Natural killer cell (primary cell): ENCODE data around the gene AUTS2. TPM values are rescaled to one million over a fixed set of nuclear protein-coding genes. Genes with fewer than 3 reads are reported as not detected.
"Not testable (repeated sequence)": the region's sequence is repeated elsewhere in the genome, so short reads cannot be mapped to it uniquely, and the experiment has no call there.

Experiments used
- ATAC-seq, 3 donors: fragments of 150-1000 bp in 2 of 3; fragments of 200-7000 bp in 1 of 3; cut with Tn5 transposase; 1 replicate in 1 of 3; 2 replicates in 2 of 3; pipeline ENCODE4 v1.10.0; 2021; ENCODE audit warnings: mild to moderate bottlenecking in 2 of 3, moderate library complexity in 2 of 3
- DNase-seq, 2 donors: peaks; one replicate each; pipeline versions ENCODE4 v3.0.0 to v3.0.0-alpha.2; 2013 to 2021; ENCODE audit warnings: mixed read lengths in 1 of 2
- H3K27ac ChIP-seq: one replicate; pipeline ENCODE4 v1.5.1; 2013; ENCODE audit warnings: mild to moderate bottlenecking, low read length
- H3K27me3 ChIP-seq: one replicate; pipeline ENCODE4 v1.6.1; 2013; ENCODE audit warnings: low read length; ENCODE audit not compliant: control insufficient read depth, insufficient read depth
- H3K36me3 ChIP-seq: one replicate; pipeline ENCODE4 v1.6.1; 2013; ENCODE audit warnings: low read length; ENCODE audit not compliant: control insufficient read depth, insufficient read depth
- H3K4me1 ChIP-seq: one replicate; pipeline ENCODE4 v1.6.1; 2013; ENCODE audit warnings: low read length; ENCODE audit not compliant: control insufficient read depth, insufficient read depth
- H3K4me3 ChIP-seq: one replicate; pipeline ENCODE4 v1.5.1; 2013; ENCODE audit warnings: low read length
- H3K9me3 ChIP-seq: one replicate; pipeline ENCODE4 v1.6.1; 2013; ENCODE audit warnings: low read length; ENCODE audit not compliant: control insufficient read depth, insufficient read depth
- H3K27ac Mint-ChIP-seq, 2 donors: one replicate each; pipeline ENCODE4 v1.8.0; 2022; ENCODE audit warnings: mild to moderate bottlenecking in 2 of 2, mixed read lengths in 2 of 2, moderate library complexity in 1 of 2
- H3K27me3 Mint-ChIP-seq, 2 donors: one replicate each; pipeline ENCODE4 v1.8.0; 2022; ENCODE audit warnings: low read depth in 2 of 2, mixed read lengths in 2 of 2
- H3K36me3 Mint-ChIP-seq: one replicate; pipeline ENCODE4 v1.8.0; 2022; ENCODE audit warnings: mixed read lengths
- H3K4me1 Mint-ChIP-seq, 2 donors: one replicate each; pipeline ENCODE4 v1.8.0; 2022; ENCODE audit warnings: mixed read lengths in 2 of 2
- H3K4me3 Mint-ChIP-seq: one replicate; pipeline ENCODE4 v1.8.0; 2022; ENCODE audit warnings: mild to moderate bottlenecking, moderate library complexity, mixed read lengths
- H3K9me3 Mint-ChIP-seq, 2 donors: one replicate each; pipeline ENCODE4 v1.8.0; 2022; ENCODE audit warnings: mixed read lengths in 2 of 2
- CTCF ChIP-seq: fragments of 200-600 bp; IDR thresholded peaks from one replicate; pipeline ENCODE4 v1.8.0; 2022; ENCODE audit warnings: antibody characterized with exemption
- WGBS: methylation state at CpG from one replicate; pipeline ENCODE4 v1.1.7; 2013; ENCODE audit warnings: missing lambda C conversion rate; ENCODE audit not compliant: insufficient coverage; 5-methylcytosine and 5-hydroxymethylcytosine counted together
- intact Hi-C: fragments of 100-400 bp; cut with micrococcal nuclease; formaldehyde crosslinking; loops from one replicate; pipeline ENCODE4 v1.14.2; 2022
- total RNA-seq, 4 donors: library from RNA; stranded (reverse); fragments of 120-200 nt in 1 of 4; gene quantifications; one replicate each; pipeline versions ENCODE4 v1.2.3 to v1.2.4, GENCODE V29; 2013 to 2022

AUTS2 gene
- total RNA-seq, 3 donors from 2014 or later (not counting 1 experiment from before 2014, with no cell fraction given): 147 to 197 (median 155) TPM

DNA sequence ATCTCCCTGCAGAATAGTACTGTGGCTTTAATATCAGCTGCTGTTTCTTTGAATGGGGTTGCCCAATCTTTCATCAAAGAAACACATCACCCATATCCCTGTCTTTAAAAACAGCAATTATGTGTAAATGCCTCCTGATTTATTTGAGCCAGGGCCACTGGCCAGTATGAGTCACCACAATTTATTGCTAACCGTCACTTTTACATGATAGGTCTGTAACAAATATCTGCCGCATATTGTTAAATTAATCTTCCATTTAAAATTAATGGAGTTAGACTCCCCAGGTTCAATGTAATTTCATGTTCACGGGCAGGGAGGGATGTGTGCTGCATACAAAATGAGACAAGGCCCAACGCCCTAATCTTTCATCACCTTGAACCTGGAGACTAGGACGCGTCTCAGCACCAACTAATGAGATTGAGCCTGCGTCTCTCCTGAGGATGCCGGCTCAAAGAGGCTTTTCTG lies 673.4 kb downstream of the AUTS2 start:
- no peaks in the 10 kb centered on the region for H3K9me3 ChIP-seq
- H3K4me3 Mint-ChIP-seq: no peak overlapping the region
- intact Hi-C loops: no loop called here
- H3K27ac Mint-ChIP-seq: no peak overlapping the region
- no peaks in the 10 kb centered on the region for H3K36me3 ChIP-seq
- WGBS: 94% methylated on average over 8 of the region's 8 CpGs
- H3K4me1 ChIP-seq: no peaks in the 10 kb centered on the region
- no peaks in the 10 kb centered on the region for H3K4me1 Mint-ChIP-seq
- ATAC-seq: no peak
- H3K27me3 Mint-ChIP-seq: peaks cover 0 to 6% of the 10 kb centered on the region in 2 donors
- no peaks in the 10 kb centered on the region for H3K9me3 Mint-ChIP-seq
- no peaks in the 10 kb centered on the region for H3K36me3 Mint-ChIP-seq
- H3K27ac ChIP-seq: no peak overlapping the region
- no peak overlapping the region for H3K4me3 ChIP-seq
- no peaks in the 10 kb centered on the region for H3K27me3 ChIP-seq
- no peak for TF ChIP-seq CTCF
- DNase-seq: no peak

DNA sequence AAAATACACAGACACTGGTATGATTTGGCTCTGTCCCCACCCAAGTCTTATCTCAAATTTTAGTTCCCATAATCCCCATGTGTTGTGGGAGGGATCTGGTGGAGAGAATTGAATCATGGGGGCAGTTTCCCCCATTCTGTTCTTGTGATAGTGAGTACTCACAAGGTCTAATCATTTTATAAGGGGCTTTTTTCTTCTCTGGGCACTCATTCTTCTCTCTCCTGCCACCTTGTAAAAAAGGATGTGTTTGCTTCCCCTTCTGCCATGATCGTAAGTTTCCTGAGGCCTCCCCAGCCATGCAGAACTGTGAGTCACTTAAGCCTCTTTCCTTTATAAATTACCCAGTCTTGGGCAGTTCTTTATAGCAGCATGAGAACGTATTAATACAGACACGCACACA lies 677.3 kb downstream of the AUTS2 start:
- H3K4me1 Mint-ChIP-seq, H3K27ac ChIP-seq, DNase-seq, H3K36me3 ChIP-seq, H3K4me1 ChIP-seq, H3K9me3 ChIP-seq, H3K4me3 ChIP-seq, H3K27me3 Mint-ChIP-seq, H3K4me3 Mint-ChIP-seq, H3K36me3 Mint-ChIP-seq, H3K27me3 ChIP-seq, ATAC-seq, H3K9me3 Mint-ChIP-seq, intact Hi-C loops, H3K27ac Mint-ChIP-seq: not testable (repeated sequence)
- 81% methylated on average over 3 of the region's 3 CpGs for WGBS

DNA sequence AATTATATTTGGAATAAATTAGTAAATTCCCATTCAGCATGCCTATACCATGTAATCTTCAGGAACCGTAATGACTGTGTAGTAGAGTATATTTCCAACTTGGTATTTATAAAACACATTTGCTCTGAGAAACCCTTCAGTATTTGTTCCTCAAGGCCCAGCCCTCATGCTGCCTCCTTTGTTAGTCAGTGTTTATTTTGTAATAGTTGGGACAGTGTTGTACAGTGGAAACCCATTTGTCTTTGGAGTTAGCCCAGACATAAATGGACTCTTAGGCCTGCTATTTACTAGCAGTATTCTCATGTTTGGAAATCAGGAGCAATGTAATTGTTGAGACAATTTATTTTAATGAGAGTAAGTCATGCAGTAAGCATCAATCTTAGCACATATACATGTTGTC lies 686.9 kb downstream of the AUTS2 start:
- Histone ChIP-seq H3K36me3 (no peaks in the 10 kb centered on the region), H3K4me3 (no peak overlapping the region), H3K9me3 (no peaks in the 10 kb centered on the region), H3K27ac (no peak overlapping the region), H3K4me1 (no peaks in the 10 kb centered on the region), H3K27me3 (no peaks in the 10 kb centered on the region)
- Mint-ChIP-seq H3K27ac (no peak overlapping the region), H3K36me3 (no peaks in the 10 kb centered on the region), H3K4me1 (no peaks in the 10 kb centered on the region), H3K9me3 (no peaks in the 10 kb centered on the region), H3K4me3 (no peak overlapping the region), H3K27me3 (no peaks in the 10 kb centered on the region)
- ATAC-seq: no peak
- intact Hi-C loops: no loop called here
- DNase-seq: no peak
- no CpG with 5 or more reads among the region's 1 CpG for WGBS
- no peak for TF ChIP-seq CTCF

DNA sequence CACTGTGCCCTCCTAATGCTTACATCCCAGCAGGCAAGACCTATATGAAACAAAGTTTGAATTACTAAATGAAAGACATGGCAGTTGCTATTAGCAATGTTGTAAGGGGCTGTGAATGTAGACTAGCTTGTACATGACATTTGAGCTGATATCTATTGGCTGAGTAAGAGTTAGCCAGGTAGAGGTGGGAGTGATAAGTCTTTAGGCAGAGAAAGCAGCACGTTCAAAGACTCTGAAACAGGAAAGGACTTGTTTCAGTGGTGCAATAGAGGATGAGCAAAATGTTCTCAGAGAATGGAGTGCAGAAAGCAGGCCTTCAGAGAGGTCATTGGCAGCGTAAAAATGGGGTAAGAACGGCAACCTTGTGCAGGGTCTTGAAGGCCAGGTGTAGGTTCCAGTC lies 687.6 kb downstream of the AUTS2 start:
- H3K4me1 Mint-ChIP-seq: no peaks in the 10 kb centered on the region
- H3K27me3 Mint-ChIP-seq: no peaks in the 10 kb centered on the region
- no peaks in the 10 kb centered on the region for H3K9me3 ChIP-seq
- H3K9me3 Mint-ChIP-seq: no peaks in the 10 kb centered on the region
- H3K4me3 ChIP-seq: no peak overlapping the region
- DNase-seq (no peak), ATAC-seq (no peak)
- intact Hi-C loops: no loop called here
- H3K36me3 ChIP-seq: no peaks in the 10 kb centered on the region
- WGBS: 93% methylated on average over 3 of the region's 3 CpGs
- no peak overlapping the region for H3K27ac ChIP-seq
- H3K27ac Mint-ChIP-seq: no peak overlapping the region
- H3K4me3 Mint-ChIP-seq: no peak overlapping the region
- H3K36me3 Mint-ChIP-seq: no peaks in the 10 kb centered on the region
- no peaks in the 10 kb centered on the region for H3K4me1 ChIP-seq
- H3K27me3 ChIP-seq: no peaks in the 10 kb centered on the region
- no peak for TF ChIP-seq CTCF
